H1 (cell line): ENCODE results near the gene SPTBN5.

Experiments
- ASH2L ChIP-seq: fragments of 200-600, 300-600 bp; sonication (generic); IDR thresholded peaks from one replicate; pipeline ENCODE4 v1.7.1; 2017; ENCODE audit warnings: low read length
- EZH2 ChIP-seq: fragments of 200-600 bp; sonication (generic); IDR thresholded peaks from 2 replicates; pipeline ENCODE4 v1.7.1; 2012; ENCODE audit warnings: low read depth, mild to moderate bottlenecking, moderate library complexity, low read length, inconsistent platforms; ENCODE audit not compliant: severe bottlenecking
- JUND ChIP-seq: IDR thresholded peaks from 2 replicates; pipeline ENCODE4 v1.6.1; 2011; ENCODE audit warnings: mild to moderate bottlenecking, improper control_type of control experiment, low read length
- KDM5A ChIP-seq: fragments of 200-600 bp; IDR thresholded peaks from 2 replicates; pipeline ENCODE4 v1.7.1; 2012; ENCODE audit warnings: mild to moderate bottlenecking, low read length, inconsistent platforms, mixed read lengths
- POLR2A ChIP-seq, 2 experiments: IDR thresholded peaks; 1 replicate in 1 of 2; 2 replicates in 1 of 2; pipeline ENCODE4 v1.6.1; 2011; ENCODE audit warnings: low read depth in 2 of 2, low read length in 2 of 2, mild to moderate bottlenecking in 2 of 2; ENCODE audit errors: control extremely low read depth in 1 of 2
- SIN3A ChIP-seq, 2 experiments: IDR thresholded peaks in 1 of 2; conservative IDR thresholded peaks in 1 of 2; 2 replicates each; pipeline ENCODE4 v1.6.1; 2011 to 2012; ENCODE audit warnings: low read length in 2 of 2, improper control_type of control experiment in 1 of 2, low read depth in 1 of 2, mild to moderate bottlenecking in 1 of 2
- SP1 ChIP-seq: IDR thresholded peaks from 2 replicates; pipeline ENCODE4 v1.6.1; 2011; ENCODE audit warnings: low read depth, low read length
- TAF1 ChIP-seq: IDR thresholded peaks from 2 replicates; pipeline ENCODE4 v1.6.1; 2011; ENCODE audit warnings: mild to moderate bottlenecking, low read depth, low read length
- TBP ChIP-seq: IDR thresholded peaks from 2 replicates; pipeline ENCODE4 v1.6.1; 2011; ENCODE audit warnings: low read depth, low read length, improper control_type of control experiment
- YY1 ChIP-seq: IDR thresholded peaks from 2 replicates; pipeline ENCODE4 v1.6.1; 2011; ENCODE audit warnings: low read depth, mild to moderate bottlenecking, low read length
- TF ChIP-seq, protein P1 (sequence below): IDR thresholded peaks from 2 replicates; pipeline ENCODE4 v1.6.1; 2011; ENCODE audit warnings: low read length, improper control_type of control experiment
- TF ChIP-seq, protein P2 (sequence below), 3 experiments: IDR thresholded peaks; 1 replicate in 2 of 3; 2 replicates in 1 of 3; pipeline versions ENCODE4 v1.5.1 to v1.6.1; 2011; ENCODE audit warnings: low read length in 3 of 3, mild to moderate bottlenecking in 3 of 3, inconsistent platforms in 2 of 3, low read depth in 1 of 3, moderate library complexity in 1 of 3; ENCODE audit not compliant: insufficient read depth in 1 of 3; ENCODE audit errors: control extremely low read depth in 1 of 3
- TF ChIP-seq, protein P3 (sequence below): fragments of 300-600 bp; sonication (generic); IDR thresholded peaks from 2 replicates; pipeline ENCODE4 v1.7.1; 2012; ENCODE audit warnings: low read length, moderate library complexity, mild to moderate bottlenecking, inconsistent platforms; ENCODE audit not compliant: insufficient replicate concordance

DNA sequence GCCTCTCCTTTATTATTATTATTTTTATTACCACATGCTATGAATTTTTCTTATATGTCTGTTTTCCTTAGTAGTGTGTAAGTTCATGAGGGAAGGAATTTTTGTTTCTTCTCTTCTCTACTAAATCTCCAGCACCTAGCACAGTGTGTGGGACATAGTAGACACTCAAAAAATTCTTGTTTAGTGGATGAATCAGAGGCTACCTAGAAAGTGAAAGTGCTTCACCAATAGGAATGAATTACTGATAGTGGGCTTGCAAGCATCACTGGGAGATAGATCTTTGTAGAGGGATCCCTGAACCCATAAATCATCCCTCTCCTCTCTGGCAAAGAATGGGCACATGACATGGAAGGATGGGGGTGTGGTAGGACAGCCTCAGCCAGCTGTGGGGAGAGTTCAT is 8.5 kb downstream of the SPTBN5 start:
- TF ChIP-seq, protein P1, sequence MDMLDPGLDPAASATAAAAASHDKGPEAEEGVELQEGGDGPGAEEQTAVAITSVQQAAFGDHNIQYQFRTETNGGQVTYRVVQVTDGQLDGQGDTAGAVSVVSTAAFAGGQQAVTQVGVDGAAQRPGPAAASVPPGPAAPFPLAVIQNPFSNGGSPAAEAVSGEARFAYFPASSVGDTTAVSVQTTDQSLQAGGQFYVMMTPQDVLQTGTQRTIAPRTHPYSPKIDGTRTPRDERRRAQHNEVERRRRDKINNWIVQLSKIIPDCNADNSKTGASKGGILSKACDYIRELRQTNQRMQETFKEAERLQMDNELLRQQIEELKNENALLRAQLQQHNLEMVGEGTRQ, result no peak
- TF ChIP-seq SP1, result no peak
- TF ChIP-seq YY1, result no peak
- no peak for TF ChIP-seq TAF1
- TF ChIP-seq, protein P2, sequence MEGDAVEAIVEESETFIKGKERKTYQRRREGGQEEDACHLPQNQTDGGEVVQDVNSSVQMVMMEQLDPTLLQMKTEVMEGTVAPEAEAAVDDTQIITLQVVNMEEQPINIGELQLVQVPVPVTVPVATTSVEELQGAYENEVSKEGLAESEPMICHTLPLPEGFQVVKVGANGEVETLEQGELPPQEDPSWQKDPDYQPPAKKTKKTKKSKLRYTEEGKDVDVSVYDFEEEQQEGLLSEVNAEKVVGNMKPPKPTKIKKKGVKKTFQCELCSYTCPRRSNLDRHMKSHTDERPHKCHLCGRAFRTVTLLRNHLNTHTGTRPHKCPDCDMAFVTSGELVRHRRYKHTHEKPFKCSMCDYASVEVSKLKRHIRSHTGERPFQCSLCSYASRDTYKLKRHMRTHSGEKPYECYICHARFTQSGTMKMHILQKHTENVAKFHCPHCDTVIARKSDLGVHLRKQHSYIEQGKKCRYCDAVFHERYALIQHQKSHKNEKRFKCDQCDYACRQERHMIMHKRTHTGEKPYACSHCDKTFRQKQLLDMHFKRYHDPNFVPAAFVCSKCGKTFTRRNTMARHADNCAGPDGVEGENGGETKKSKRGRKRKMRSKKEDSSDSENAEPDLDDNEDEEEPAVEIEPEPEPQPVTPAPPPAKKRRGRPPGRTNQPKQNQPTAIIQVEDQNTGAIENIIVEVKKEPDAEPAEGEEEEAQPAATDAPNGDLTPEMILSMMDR (IDR thresholded peaks at IDR 0.05; ENCODE audit: control extremely low read depth in 1 of 3, insufficient read depth in 1 of 3, low read depth in 1 of 3, low read length in 3 of 3), result no peak
- TF ChIP-seq SIN3A (conservative IDR thresholded peaks at IDR 0.05 in 1 of 2, IDR thresholded peaks at IDR 0.05 in 1 of 2; ENCODE audit: low read depth in 1 of 2, low read length in 2 of 2), result no peak
- no peak for TF ChIP-seq KDM5A
- no peak for TF ChIP-seq TBP
- no peak for TF ChIP-seq POLR2A (IDR thresholded peaks at IDR 0.05; ENCODE audit: control extremely low read depth in 1 of 2, low read depth in 2 of 2, low read length in 2 of 2)
- TF ChIP-seq, protein P3, sequence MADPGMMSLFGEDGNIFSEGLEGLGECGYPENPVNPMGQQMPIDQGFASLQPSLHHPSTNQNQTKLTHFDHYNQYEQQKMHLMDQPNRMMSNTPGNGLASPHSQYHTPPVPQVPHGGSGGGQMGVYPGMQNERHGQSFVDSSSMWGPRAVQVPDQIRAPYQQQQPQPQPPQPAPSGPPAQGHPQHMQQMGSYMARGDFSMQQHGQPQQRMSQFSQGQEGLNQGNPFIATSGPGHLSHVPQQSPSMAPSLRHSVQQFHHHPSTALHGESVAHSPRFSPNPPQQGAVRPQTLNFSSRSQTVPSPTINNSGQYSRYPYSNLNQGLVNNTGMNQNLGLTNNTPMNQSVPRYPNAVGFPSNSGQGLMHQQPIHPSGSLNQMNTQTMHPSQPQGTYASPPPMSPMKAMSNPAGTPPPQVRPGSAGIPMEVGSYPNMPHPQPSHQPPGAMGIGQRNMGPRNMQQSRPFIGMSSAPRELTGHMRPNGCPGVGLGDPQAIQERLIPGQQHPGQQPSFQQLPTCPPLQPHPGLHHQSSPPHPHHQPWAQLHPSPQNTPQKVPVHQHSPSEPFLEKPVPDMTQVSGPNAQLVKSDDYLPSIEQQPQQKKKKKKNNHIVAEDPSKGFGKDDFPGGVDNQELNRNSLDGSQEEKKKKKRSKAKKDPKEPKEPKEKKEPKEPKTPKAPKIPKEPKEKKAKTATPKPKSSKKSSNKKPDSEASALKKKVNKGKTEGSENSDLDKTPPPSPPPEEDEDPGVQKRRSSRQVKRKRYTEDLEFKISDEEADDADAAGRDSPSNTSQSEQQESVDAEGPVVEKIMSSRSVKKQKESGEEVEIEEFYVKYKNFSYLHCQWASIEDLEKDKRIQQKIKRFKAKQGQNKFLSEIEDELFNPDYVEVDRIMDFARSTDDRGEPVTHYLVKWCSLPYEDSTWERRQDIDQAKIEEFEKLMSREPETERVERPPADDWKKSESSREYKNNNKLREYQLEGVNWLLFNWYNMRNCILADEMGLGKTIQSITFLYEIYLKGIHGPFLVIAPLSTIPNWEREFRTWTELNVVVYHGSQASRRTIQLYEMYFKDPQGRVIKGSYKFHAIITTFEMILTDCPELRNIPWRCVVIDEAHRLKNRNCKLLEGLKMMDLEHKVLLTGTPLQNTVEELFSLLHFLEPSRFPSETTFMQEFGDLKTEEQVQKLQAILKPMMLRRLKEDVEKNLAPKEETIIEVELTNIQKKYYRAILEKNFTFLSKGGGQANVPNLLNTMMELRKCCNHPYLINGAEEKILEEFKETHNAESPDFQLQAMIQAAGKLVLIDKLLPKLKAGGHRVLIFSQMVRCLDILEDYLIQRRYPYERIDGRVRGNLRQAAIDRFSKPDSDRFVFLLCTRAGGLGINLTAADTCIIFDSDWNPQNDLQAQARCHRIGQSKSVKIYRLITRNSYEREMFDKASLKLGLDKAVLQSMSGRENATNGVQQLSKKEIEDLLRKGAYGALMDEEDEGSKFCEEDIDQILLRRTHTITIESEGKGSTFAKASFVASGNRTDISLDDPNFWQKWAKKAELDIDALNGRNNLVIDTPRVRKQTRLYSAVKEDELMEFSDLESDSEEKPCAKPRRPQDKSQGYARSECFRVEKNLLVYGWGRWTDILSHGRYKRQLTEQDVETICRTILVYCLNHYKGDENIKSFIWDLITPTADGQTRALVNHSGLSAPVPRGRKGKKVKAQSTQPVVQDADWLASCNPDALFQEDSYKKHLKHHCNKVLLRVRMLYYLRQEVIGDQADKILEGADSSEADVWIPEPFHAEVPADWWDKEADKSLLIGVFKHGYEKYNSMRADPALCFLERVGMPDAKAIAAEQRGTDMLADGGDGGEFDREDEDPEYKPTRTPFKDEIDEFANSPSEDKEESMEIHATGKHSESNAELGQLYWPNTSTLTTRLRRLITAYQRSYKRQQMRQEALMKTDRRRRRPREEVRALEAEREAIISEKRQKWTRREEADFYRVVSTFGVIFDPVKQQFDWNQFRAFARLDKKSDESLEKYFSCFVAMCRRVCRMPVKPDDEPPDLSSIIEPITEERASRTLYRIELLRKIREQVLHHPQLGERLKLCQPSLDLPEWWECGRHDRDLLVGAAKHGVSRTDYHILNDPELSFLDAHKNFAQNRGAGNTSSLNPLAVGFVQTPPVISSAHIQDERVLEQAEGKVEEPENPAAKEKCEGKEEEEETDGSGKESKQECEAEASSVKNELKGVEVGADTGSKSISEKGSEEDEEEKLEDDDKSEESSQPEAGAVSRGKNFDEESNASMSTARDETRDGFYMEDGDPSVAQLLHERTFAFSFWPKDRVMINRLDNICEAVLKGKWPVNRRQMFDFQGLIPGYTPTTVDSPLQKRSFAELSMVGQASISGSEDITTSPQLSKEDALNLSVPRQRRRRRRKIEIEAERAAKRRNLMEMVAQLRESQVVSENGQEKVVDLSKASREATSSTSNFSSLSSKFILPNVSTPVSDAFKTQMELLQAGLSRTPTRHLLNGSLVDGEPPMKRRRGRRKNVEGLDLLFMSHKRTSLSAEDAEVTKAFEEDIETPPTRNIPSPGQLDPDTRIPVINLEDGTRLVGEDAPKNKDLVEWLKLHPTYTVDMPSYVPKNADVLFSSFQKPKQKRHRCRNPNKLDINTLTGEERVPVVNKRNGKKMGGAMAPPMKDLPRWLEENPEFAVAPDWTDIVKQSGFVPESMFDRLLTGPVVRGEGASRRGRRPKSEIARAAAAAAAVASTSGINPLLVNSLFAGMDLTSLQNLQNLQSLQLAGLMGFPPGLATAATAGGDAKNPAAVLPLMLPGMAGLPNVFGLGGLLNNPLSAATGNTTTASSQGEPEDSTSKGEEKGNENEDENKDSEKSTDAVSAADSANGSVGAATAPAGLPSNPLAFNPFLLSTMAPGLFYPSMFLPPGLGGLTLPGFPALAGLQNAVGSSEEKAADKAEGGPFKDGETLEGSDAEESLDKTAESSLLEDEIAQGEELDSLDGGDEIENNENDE, result no peak
- no peak for TF ChIP-seq JUND
- TF ChIP-seq ASH2L, result no peak
- no peak for TF ChIP-seq EZH2
